ENCODE measurements around the gene PIP5K1B. TPM values are rescaled to one million over a fixed set of nuclear protein-coding genes. Genes with fewer than 3 reads are reported as not detected.

Gene PIP5K1B
- total and polyA plus RNA-seq, 2 of the 13 experiments (the other 11 are each of a cell fraction or from before 2014, with no cell fraction given), result 15.8 to 17.5 TPM

- no TSS peak for BruUV-seq (replicated peaks)
- Histone ChIP-seq H3K4me3 (replicated peaks in 1 of 3; ENCODE audit: insufficient read depth in 1 of 3, low read depth in 2 of 3, low read length in 3 of 3) (no peak overlapping the region), H2AFZ (ENCODE audit: low read length) (no peak overlapping the region), H3K79me2 (ENCODE audit: insufficient read depth, low read length) (no peaks in the 10 kb centered on the region), H3K36me3 (replicated peaks in 1 of 2; ENCODE audit: control insufficient read depth in 1 of 2, insufficient read depth in 2 of 2, low read length in 2 of 2) (no peaks in the 10 kb centered on the region), H3K4me1 (ENCODE audit: insufficient read depth, low read length) (peaks cover 19% of the 10 kb centered on the region), H3K4me2 (ENCODE audit: low read depth, low read length) (peak overlapping the region; percentile 25; the same call in 1 of the 2 replicates), H3K27me3 (ENCODE audit: control insufficient read depth in 1 of 2, insufficient read depth in 2 of 2, low read length in 2 of 2) (no peaks in the 10 kb centered on the region), H3K9ac (ENCODE audit: insufficient read depth, low read depth, low read length) (no peak overlapping the region), H3K9me3 (ENCODE audit: low read length) (peaks cover 5% of the 10 kb centered on the region), H3K27ac (ENCODE audit: extremely low read length, insufficient read depth, low read length) (no peak overlapping the region), H4K20me1 (ENCODE audit: insufficient read depth, low read length) (no peaks in the 10 kb centered on the region)
- DNase-seq (ENCODE audit: low spot score) (peak; percentile 54), ATAC-seq (peak; percentile 87), FAIRE-seq (peak; percentile 94)
- 5% methylated on average over 5 of the region's 5 CpGs for WGBS (ENCODE audit: low lambda C conversion rate)
- CTCF ChIA-PET (ENCODE audit: low intra/inter-chr PET ratio, low total read pairs), result interaction anchor here (1.2 to 4.6 kb wide), 2 partner anchors 28 to 444 kb away, joined by 3 to 48 read pairs; no protein-coding TSS in a partner anchor
- POLR2A ChIA-PET, result no interaction called here
- in situ Hi-C loops (cut with HindIII; ENCODE audit: extremely low pct_ligation_motif_present, low pct_unique_long_range_greater_than_20kb), result no loop called here
- intact Hi-C loops (cut with micrococcal nuclease; ENCODE audit: unreplicated experiment), result loop anchor here (1.0 to 10.0 kb wide), 2 partner anchors 323 to 443 kb away; partner anchors contain the start of gene PIP5K1B
- TF ChIP-seq CEBPG (CRISPR knock-in tag; IDR thresholded peaks at IDR 0.05), result peak; percentile 59; the same call in 1 of the 2 replicates
- TF ChIP-seq RAD21 (CRISPR knock-in tag; IDR thresholded peaks at IDR 0.05), result peak; percentile 38; the same call in 1 of the 2 replicates
- no peak for TF ChIP-seq ZNF468 (CRISPR knock-in tag; IDR thresholded peaks at IDR 0.05)
- TF ChIP-seq MATR3 (CRISPR knock-in tag; IDR thresholded peaks at IDR 0.05), result no peak
- peak; percentile 84 for TF ChIP-seq STAG1 (CRISPR knock-in tag; IDR thresholded peaks at IDR 0.05)
- peak; percentile 83 for TF ChIP-seq CTCF (CRISPR knock-in tag; IDR thresholded peaks at IDR 0.05)
- peak; percentile 41; the same call in 1 of the 2 replicates for TF ChIP-seq CEBPB (IDR thresholded peaks at IDR 0.05; ENCODE audit: borderline replicate concordance, low read depth, low read length)
- no peak for TF ChIP-seq MLXIP (CRISPR knock-in tag; IDR thresholded peaks at IDR 0.05; ENCODE audit: borderline replicate concordance)
- TF ChIP-seq SMC3 (IDR thresholded peaks at IDR 0.05; ENCODE audit: low read length), result peak; percentile 61
- TF ChIP-seq, protein P1, sequence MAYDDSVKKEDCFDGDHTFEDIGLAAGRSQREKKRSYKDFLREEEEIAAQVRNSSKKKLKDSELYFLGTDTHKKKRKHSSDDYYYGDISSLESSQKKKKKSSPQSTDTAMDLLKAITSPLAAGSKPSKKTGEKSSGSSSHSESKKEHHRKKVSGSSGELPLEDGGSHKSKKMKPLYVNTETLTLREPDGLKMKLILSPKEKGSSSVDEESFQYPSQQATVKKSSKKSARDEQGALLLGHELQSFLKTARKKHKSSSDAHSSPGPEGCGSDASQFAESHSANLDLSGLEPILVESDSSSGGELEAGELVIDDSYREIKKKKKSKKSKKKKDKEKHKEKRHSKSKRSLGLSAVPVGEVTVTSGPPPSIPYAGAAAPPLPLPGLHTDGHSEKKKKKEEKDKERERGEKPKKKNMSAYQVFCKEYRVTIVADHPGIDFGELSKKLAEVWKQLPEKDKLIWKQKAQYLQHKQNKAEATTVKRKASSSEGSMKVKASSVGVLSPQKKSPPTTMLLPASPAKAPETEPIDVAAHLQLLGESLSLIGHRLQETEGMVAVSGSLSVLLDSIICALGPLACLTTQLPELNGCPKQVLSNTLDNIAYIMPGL (CRISPR knock-in tag; IDR thresholded peaks at IDR 0.05; ENCODE audit: borderline replicate concordance in 1 of 2, low read depth in 1 of 2), result peak in 1 of 2 experiments; percentile 28; a peak in 1 of 4 replicates
- peak; percentile 50 for TF ChIP-seq TEAD3 (CRISPR knock-in tag; optimal IDR thresholded peaks at IDR 0.05; ENCODE audit: borderline replicate concordance)
- 0 out of 2 replicates have a peak, but pooled peaks have one; percentile 20 for TF ChIP-seq THAP11 (CRISPR knock-in tag; IDR thresholded peaks at IDR 0.05)
- TF ChIP-seq MBD4 (IDR thresholded peaks at IDR 0.05; ENCODE audit: borderline replicate concordance, low read length), result no peak
Observed at GRCh38 chr9:69027355-69028097, 322.5 kb downstream of the PIP5K1B start.
